HL-60 (cell line): ENCODE measurements around the gene DUOXA2.

Source experiments
- DNase-seq, 2 experiments: peaks; one replicate each; pipeline ENCODE4 v3.0.0-alpha.2; 2010 to 2020; ENCODE audit warnings: low read depth in 1 of 2, low spot score in 1 of 2
- H3K27ac ChIP-seq: fragments of 250-450 bp; sonication (Bioruptor Pico); replicated peaks from 2 replicates; pipeline ENCODE4 v1.5.1; 2020; ENCODE audit warnings: mild to moderate bottlenecking, moderate library complexity
- H3K27me3 ChIP-seq: fragments of 250-450 bp; sonication (Bioruptor Pico); 2 replicates; pipeline ENCODE4 v1.5.1; 2021; ENCODE audit warnings: mild to moderate bottlenecking, moderate library complexity; ENCODE audit not compliant: insufficient read depth, poor library complexity, severe bottlenecking
- H3K4me3 ChIP-seq: replicated peaks from 2 replicates; pipeline ENCODE4 v1.5.1; 2011; ENCODE audit warnings: mild to moderate bottlenecking, control low read depth, low read length; ENCODE audit not compliant: insufficient read depth
- CTCF ChIP-seq: IDR thresholded peaks from one replicate; pipeline ENCODE4 v1.5.1; 2011; ENCODE audit warnings: low read length, control low read depth, inconsistent platforms; ENCODE audit not compliant: insufficient read depth
- GABPA ChIP-seq: IDR thresholded peaks from 2 replicates; pipeline ENCODE4 v1.6.1; 2012; ENCODE audit warnings: low read depth
- POLR2AphosphoS5 ChIP-seq: IDR thresholded peaks from 2 replicates; pipeline ENCODE4 v1.6.1; 2012; ENCODE audit warnings: low read depth
- REST ChIP-seq: IDR thresholded peaks from 2 replicates; pipeline ENCODE4 v1.6.1; 2012; ENCODE audit warnings: low read depth; ENCODE audit not compliant: insufficient replicate concordance
- SPI1 ChIP-seq: IDR thresholded peaks from 2 replicates; pipeline ENCODE4 v1.6.1; 2012; ENCODE audit warnings: low read depth, mild to moderate bottlenecking, borderline replicate concordance

The DUOXA2 gene

DNA sequence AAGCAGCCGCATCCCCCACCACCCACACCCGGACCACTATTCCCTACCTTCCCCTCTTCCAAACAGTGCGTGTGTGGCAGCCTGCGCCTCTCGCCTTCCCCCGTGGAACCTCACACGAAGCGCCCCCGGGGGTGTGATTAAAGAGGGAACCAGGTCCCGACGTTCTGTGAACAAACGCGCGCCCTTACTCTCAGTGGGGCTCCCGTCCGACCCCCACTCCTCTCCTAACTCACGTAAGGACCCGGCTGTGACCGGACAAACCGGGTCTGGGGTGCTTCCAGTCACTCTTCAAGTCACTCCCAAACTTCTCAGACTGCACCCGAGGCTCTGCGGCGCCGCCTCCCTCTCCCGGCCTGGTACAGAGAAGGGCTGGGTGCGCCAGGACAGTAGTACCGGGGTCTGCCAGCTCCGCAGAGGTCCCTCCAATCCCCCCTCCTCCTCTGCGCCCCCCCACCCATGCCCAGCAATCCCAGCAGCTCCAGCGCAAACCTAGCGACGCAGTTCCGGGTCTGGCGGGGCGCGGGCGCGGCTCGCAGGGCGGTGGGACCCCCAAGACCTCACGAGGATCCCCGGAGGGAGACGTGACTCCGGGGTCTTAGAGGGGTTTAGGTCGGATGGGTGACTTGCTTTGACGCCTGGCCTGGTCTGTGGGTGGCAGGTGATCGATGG, 15.0 kb downstream of the DUOXA2 start:
- DNase-seq = no peak
- H3K27me3 ChIP-seq = peaks cover 45% of the 10 kb centered on the region

DNA sequence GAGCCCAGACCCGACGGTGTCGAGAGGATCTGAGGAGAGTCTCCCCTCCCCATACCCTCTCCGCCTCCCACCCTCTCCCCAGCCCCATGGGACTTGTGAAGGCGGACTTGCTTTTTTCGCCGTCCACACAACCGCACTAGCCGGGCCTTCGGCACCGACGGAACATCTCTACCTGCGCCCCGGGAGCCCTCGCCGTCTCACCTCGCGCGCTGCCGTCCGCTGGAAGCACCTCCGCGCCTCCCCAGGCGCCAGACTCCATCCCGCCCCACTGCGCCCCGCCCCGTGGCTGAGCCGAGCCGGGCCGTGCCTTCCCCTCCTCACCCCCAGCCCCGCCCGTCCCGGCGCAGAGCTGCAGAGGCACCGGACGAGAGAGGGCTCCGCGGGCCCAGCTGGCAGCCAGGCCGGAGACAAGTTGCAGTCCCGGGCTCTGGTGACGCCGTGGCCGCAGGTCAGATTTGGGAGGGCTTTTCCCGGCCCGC, 15.6 kb downstream of the DUOXA2 start, which contains the start of the genes DUOX1 and DUOXA1:
Gene DUOX1, plus strand, starts transcription at position 344 of the 479 bp plus-strand sequence. CDS start 1,973 bp downstream, outside the sequence.
Gene DUOXA1, minus strand, starts transcription at position 229 of the 479 bp plus-strand sequence. CDS start 6,865 bp downstream, outside the sequence.
- peaks cover 50% of the 10 kb centered on the region for H3K27me3 ChIP-seq

More for the DNA sequence above, 15.0 kb downstream of the DUOXA2 start:
- H3K4me3 ChIP-seq = no peak overlapping the region
- no peak overlapping the region for H3K27ac ChIP-seq
- TF ChIP-seq CTCF (no peak), REST (no peak), POLR2AphosphoS5 (no peak), SPI1 (no peak)

GRCh38 chr15:45130291-45131000, 16.3 kb downstream of the DUOXA2 start:
- no peak overlapping the region for H3K4me3 ChIP-seq
- H3K27ac ChIP-seq = no peak overlapping the region
- TF ChIP-seq GABPA = no peak
- TF ChIP-seq POLR2AphosphoS5 = no peak
- TF ChIP-seq REST = no peak
- no peak for TF ChIP-seq CTCF
- no peak for TF ChIP-seq SPI1
- DNase-seq = no peak
- peaks cover 52% of the 10 kb centered on the region for H3K27me3 ChIP-seq

More for the DNA sequence above, 15.6 kb downstream of the DUOXA2 start, which contains the start of the genes DUOX1 and DUOXA1:
- TF ChIP-seq POLR2AphosphoS5 (no peak), REST (no peak)
- no peak within 1 kb of the TSS for H3K4me3 ChIP-seq
- no peak within 1 kb of the TSS for H3K27ac ChIP-seq
- no peak for DNase-seq
